ENCODE measurements around the gene RINL.
"Not testable (repeated sequence)": the region's sequence is repeated elsewhere in the genome, so short reads cannot be mapped to it uniquely, and the experiment has no call there.

RINL gene

DNA sequence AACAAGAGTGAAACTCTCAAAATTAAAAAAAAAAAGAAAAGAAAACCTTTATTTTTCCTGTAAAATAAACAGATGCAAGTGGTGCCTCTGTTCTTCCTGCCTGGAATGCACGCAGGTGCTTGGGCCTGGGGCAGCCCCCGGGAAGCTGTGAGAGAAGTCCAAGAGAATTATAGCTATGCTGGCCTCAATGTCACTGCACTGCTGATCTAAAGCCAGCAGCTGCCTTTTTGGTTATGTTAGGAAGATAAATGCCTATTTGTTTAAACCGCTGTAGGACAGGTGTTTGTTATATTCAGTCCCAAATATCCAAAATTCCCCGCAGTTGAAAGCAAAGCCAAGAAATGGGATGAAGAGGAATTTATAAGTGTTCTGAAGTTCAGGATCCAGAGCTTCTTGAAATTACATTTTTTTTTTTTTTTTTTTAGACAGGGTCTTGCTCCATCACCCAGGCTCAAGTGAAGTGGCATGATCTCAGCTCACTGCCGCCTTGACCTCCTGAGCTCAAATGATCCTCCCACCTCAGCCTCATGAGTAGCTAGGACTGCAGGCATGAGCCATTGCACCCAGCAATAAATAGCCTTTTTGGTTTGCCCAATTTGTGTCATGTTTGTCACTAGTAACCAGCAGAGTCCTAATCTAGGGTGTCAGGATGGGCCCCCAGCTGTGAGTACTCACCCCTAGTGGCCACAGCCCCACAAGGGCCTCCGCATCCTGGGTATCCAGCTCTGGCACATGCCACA lies 2.2 kb downstream of the RINL start:
- no peak for DNase-seq (ENCODE audit: low spot score)

DNA sequence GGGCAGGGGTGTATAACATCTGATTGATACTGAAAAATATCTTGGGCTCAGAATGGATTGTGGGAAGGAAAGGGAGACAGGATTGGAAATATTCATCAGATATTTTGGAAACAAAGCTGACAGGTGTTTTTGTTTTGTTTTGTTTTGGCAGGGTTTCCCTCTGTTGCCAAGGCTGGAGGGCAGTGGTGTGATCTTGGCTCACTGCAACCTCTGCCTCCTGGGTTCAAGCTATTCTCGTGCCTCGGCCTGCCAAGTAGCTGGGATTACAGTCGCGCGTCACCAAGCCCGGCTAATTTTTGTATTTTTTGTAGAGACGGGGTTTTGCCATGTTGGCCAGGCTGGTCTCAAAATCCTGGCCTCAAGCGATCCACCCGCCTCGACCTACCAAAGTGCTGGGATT lies 4.7 kb downstream of the RINL start:
- DNase-seq (ENCODE audit: low spot score): not testable (repeated sequence)

- DNase-seq (ENCODE audit: low spot score): no peak
Observed at GRCh38 chr19:38870612-38871011, 7.5 kb downstream of the RINL start.

GRCh38 chr19:38869836-38870607 lies 8.1 kb downstream of the RINL start:
- peak; percentile 55 for DNase-seq (ENCODE audit: low spot score)

DNA sequence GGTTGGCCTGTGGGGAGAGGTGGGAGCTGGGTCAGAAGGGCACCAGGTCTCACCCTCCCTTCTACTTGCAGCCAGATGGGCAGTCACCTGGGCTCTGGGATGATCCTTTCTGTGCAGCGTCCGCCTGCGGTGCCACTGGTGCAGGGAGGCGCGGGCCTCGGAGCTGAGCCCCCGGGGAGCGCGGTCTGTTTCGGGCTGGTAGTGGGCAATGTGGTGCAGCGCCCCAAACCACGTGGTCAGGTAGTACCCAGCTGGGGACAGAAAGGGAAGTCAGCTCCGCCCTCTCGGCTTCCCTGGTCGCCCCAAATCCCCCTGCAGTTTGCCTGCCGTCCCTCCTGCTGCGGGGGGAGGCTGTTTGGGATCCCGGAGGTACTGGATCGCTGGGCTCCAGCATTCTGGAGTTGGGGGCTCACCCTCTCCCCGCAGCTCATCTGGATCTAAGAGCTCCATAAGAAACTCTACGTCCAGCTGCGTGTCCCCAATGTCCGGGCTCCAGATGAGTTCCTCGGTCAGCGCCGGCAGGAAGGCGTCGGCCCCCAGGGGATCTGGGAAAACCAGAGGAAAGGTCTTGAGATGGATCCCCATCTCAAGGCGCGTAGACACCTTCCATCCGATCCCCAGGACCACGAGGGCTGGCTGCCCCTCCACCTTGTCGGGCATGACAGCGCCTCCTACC lies 8.8 kb downstream of the RINL start:
- DNase-seq (ENCODE audit: low spot score): no peak

GRCh38 chr19:38868551-38868950 lies 9.5 kb downstream of the RINL start:
- DNase-seq (ENCODE audit: low spot score): no peak

- no peak for DNase-seq (ENCODE audit: low spot score)
Observed at GRCh38 chr19:38867171-38867780, 10.8 kb downstream of the RINL start.

DNA sequence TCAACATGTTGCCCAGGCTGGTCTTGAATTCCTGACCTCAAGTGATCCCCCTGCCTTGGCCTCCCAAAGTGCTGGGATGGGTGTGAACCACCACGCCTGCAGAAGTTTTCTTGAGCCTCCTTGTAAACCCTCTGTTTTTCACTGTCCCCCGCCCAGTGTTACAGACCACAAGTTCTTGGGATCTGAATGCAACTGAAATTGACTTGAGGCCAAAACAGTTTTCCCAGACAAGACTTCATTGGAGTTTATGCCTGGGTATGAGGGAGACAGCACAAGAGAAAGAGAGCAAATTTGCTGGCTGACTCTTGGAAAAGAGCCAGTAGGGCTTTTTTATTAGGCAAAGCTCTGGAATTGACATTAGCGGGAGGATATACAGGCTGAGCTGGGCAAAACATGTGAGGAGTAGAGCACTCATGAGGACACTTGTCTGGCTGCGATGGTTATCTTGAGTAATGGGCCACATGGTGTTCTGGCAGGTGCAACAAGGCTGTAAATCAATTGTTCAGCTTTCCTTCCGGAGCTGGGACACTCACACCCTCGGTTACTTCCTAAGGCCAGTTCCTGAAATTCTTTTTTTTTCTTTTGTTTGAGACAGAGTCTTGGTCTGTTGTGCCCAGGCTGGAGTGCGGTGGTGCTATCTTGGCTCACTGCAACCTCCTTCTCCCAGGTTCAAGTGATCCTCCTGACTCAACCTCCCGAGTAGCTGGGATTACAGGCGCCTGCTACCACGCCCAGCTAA lies 15.6 kb downstream of the RINL start:
- DNase-seq (ENCODE audit: low spot score): no peak

- no peak for DNase-seq (ENCODE audit: low spot score)
Observed at GRCh38 chr19:38861368-38861767, 16.7 kb downstream of the RINL start.

DNA sequence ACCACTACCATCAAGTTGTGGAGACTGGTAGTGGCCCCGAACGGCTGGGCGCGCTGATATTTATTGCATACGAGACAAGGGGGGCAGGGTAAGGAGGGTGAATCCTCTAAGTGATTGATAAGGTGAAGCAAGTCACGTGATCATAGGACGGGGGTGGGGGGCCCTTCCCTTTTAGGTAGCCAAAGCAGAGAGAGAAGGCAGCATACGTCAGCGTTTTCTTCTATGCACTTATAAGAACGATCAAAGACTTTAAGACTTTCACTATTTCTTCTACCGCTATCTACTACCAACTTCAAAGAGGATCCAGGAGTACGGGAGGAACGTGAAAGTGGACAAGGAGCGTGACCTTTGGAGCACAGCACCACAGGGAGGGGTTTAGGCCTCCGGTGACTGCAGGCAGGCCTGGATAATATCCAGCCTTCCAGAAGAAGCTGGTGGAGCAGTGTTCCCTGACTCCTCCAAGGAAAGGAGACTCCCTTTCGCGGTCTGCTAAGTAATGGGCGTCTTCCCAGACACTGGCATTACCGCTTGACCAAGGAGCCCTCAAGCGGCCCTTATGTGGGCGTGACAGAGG lies 18.4 kb downstream of the RINL start:
- DNase-seq (ENCODE audit: low spot score): not testable (repeated sequence)

GRCh38 chr19:38856813-38857212 lies 21.3 kb downstream of the RINL start:
- no peak for DNase-seq (ENCODE audit: low spot score)

DNA sequence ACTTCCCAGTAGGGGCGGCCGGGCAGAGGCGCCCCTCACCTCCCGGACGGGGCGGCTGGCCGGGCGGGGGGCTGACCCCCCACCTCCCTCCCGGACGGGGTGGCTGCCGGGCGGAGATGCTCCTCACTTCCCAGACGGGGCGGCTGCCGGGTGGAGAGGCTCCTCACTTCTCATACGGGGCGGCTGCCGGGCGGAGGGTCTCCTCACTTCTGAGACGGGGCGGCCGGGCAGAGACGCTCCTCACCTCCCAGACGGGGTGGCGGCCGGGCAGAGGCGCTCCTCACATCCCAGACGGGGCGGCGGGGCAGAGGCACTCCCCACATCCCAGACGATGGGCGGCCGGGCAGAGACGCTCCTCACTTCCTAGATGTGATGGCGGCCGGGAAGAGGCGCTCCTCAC lies 22.3 kb downstream of the RINL start:
- not testable (repeated sequence) for DNase-seq (ENCODE audit: low spot score)

- DNase-seq (ENCODE audit: low spot score): not testable (repeated sequence)
Observed at GRCh38 chr19:38854961-38855360, 23.1 kb downstream of the RINL start.

DNA sequence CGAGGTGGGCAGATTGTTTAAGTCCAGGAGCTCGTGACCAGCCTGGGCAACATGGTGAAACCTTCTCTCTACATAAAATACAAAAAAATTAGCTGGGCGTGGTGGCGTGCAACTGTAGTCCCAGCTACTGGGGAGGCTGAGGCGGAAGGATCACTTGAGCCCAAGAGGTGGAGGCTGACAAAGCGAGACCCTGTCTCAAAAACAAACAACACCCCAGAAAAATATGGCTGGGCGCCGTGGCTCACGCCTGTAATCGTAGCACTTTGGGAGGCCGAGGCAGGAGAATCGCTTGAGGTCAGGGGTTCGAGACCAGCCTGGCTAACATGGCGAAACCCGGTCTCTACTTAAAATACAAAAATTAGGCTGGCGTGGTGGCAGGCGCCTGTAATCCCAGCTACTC lies 24.9 kb downstream of the RINL start:
- DNase-seq (ENCODE audit: low spot score): no peak

DNA sequence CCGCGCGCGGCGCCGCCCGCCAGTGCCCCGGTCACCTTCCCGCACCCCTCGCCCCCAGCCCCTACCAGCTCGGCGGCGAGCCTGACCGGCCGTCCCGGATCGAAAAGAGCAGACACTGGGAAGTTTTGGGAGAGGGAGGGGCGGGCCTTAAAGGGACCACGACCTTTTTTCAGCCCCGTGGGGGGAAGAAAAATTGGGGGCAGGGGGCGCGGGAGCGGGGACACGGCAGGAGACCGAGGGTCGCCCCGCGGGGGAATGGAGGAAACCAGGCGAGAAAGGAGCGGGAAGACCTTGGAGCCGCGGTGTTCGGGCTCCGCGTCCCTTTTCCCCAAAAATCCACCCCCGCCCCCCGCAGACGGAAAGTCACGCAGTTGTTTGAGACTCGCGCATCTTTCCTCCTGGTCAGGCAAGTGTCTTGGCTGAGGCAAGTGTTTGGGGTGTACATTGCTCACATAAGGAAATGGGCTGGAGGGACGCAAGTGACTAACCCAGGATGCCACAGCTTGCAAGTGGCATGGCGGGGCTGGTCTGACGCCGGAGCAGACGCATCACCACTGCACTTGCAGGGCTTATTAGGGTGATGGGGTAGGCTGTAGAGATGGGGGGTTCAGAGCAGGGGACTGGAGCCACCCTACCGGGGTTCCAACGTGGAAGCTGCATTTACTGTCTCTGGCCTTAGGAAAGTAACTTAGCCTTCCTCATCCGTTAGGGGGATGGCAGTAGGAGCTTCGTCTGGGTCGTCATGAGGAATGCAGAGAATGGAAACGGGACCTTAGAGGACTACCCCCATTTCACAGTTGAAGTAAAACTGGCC lies 25.6 kb downstream of the RINL start:
- DNase-seq (ENCODE audit: low spot score): peak; percentile 38

GRCh38 chr19:38851622-38852230 lies 26.3 kb downstream of the RINL start:
- peak; percentile 93 for DNase-seq (ENCODE audit: low spot score)

- DNase-seq (ENCODE audit: low spot score): peak; percentile 39
Observed at GRCh38 chr19:38850976-38851621, 27.0 kb downstream of the RINL start.

- DNase-seq (ENCODE audit: low spot score): no peak
Observed at GRCh38 chr19:38850436-38850975, 27.6 kb downstream of the RINL start.

GRCh38 chr19:38849860-38850435 lies 28.1 kb downstream of the RINL start, which contains the start of gene HNRNPL:
Gene HNRNPL, minus strand, starts transcription at chr19:38849986. Its CDS starts 20 bp downstream, at chr19:38849966.
- DNase-seq (ENCODE audit: low spot score): peak; percentile 100

All from globus pallidus (tissue), 1 donor.